NCI-H748 (cell line): Measurements from ENCODE around the gene NXNL2.

ENCODE experiments used
- DNase-seq: peaks from one replicate; lab custom pipeline; 2025; ENCODE audit not compliant: unreplicated experiment; lab: John Stamatoyannopoulos, UW

Gene NXNL2

DNA sequence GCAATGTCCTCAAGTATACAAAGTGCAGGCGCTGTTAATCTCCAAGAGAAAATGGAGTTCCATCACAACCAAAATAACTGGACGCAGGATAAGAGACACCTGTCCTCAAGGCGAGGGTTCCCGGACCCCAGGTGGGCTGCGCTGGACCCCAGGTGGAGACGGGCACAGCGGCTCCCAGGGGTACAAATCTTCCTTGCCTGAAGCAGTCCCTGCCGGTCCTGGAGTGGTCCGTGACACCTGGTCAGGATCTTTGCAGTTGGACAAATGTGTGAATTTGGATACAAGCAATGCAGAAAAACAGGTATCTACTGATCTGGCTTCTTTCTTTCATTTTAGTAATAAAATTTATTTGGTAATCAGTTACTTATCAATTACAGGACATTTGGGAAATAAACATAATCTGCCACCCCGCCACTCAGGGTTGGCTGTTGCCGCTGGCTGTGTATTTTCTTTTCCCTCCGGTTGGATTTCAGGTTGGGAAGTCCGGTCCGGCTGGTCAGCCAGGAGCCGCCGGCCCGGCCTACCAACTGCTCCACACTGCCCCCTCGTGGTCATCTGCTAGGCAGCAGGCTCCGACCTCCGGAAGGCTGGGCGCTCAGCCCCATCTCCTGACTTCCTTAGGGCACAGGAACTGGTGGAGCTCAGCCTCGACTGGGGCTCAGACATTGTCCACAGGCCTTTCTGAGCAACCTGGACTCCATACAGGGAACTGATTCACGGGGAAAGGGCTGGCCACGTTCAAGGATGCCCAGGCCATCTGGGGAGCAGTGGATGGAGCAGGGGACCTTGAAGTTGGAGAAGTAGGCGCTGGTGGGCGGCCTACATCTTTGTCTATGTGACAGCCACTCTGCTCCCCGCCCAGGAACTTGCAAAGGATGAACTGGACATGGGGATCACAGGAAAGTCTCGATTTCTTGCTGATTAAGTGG lies 43.4 kb downstream of the NXNL2 start:
- peak; percentile 62 for DNase-seq

DNA sequence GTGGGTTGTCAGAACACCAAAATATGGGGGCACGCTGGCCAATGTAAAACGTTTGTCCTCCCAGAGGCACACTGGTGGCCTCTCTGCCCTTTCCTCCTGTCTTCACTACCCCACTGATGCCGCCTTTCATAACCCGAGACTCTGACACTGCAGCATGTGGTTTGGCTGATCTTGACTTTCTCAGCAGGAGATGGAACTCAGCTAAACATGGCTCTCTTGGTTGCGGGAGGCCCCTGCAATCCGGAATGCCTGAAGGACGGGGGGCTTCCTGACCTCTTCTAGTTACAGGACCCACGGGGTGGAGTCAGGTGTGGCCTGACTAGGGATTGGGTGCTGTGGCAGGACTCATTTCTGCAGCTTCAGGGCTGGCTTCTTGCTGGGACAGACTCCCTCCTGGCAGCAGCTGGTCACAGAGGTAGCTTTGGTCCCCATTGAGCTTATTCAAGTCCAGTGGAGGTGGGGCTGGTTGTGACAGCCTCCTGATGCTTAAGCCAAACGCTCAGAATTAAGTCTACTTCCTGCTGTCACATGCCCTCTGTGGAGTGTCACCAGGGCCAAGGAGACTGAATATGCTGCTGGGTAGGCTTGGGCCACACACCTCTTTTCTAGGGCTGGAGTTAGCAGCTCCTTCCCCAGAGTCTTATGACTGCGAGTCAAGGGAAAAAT lies 44.2 kb downstream of the NXNL2 start:
- no peak for DNase-seq

DNA sequence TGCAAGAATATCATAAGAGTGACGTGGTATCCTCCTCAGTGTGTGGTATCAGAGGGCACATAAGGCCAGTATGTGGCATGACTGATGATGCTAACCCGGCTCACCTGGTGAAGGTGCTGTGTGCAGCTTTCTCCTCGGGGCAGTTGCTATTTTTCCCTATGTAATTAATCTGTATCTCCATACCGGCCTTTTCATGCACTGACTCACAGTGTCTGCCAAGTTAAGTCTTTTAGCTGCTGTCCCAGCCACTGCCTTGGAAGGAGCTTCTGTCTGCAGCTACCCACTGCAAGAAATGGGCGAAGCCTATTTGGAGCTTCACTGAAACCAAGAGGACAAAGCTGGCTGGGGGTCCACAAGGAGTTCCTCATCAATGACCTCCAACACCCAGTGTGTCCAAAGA lies 46.0 kb downstream of the NXNL2 start:
- DNase-seq: no peak

DNA sequence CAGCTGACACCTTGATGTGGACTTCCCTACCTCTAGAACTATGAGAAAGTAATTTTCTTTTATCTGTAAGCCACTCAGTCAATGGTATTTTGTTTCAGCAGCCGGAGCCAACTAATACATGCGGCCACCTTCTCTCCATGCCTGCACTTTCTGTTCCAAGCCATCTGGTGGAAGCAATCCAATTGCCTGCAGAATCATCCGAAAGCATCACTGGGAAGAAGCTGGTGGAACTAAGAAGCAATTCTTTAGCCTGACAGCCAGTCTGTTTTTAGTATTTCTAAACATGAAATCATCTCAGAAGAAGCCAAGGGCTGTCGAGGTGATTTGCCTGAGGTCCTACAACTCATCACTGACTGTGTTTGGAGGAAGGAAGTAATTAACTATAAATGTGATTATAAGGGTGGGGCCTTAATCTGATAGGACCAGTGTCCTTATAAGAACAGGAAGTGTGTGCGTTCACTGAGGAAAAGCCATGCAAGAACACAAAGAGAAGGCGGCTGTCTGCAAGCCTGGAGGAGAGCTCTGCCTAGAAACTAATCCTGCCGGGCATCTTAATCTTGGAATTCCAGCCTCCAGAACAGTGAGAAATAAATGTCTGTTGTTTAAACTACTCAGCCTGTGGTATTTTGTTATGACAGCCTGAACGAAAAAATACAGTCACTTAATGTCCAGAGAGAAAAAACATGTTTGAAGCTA lies 49.1 kb downstream of the NXNL2 start:
- DNase-seq: peak; percentile 40

DNA sequence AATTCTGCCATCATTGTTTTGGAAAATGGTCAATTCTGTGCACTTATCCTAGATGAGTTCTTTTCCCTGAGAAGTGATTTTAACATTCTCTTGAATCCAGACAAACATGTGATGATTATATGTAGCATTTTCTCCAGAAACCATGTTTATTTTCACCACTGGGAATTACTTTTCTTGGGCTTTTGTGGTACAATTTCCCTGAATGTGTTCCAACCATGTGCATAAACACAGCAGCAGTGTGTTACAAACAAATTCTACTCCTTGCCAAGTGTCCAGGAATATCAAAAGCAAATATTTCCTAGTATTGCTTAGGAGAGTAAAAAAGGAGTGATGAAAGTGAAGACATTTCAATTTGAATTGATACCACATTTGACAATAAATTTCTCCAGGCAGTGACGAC lies 50.4 kb downstream of the NXNL2 start:
- DNase-seq: no peak

DNA sequence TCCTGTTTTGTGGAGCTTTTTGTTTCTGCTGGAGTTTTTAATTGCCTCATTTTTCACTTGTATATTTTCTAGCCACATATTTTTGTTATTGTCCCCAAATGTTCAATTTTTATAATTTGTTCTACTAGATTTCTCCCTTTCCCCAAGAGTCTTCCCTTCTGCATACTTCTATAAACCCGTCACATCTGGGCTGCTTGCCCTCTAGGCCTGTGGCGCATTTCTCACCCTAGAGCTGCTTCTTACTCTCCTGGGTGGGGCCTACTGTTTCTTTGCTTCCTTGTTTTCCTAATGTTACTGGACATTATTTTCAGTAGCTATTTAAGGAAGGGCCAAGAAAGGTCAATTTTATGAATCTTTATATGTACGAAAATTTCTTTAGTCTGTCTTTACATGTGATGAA lies 51.5 kb downstream of the NXNL2 start:
- no peak for DNase-seq

DNA sequence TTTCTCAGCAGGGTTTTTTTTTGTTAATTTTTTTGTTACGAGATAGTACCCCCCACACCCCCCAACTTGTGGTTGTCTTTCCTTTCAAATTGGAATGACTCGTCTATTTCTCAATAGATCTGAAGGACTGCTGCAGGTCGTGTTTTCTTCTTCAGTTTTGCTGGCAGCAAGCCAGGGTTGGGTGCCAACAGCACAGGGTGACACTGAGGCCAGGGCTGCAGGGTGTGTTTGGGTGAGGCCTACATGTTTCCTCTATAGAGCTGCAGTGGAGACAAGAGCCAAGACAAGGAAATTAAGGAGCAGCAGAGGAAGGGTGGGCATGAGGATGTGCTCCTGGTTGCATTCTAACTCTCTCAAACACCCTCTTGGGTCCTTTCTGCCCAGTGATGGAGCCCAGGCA lies 52.2 kb downstream of the NXNL2 start:
- no peak for DNase-seq

DNA sequence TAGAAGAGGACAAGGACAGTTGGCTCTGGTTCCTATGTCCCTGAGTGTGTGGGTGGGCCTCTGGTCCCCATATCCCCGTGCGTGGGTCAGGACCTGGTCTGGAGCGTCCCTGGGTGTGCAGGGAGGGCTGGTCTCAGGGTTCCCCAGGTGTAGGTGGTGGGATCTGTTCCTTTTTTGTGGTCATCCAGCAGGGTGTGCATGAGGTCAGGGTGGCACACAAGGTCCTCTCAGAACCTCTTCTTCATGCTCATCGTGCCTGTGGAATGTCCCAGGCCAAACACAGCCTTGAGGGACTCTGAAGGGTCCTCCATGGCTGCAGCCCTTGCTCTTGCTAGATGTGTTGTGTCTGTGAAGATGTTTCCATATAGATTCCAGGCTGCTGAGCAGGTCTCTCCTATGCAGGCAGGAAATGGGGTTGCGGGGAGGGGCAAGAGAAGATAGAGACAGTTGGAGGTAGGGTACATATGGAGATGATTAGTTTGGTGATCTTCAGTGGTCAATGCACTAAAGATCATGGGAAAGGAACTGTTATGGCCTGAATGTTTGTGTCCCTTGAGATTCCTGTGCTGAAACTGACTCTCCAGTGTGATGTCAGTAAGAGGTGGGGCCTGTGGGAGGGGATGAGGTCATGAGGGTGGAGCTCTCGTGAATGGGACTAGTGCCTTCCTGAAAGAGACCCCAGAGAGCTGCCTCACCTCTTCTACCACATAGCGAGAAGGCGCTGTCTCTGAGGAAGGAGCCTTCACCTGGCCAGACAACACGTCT lies 53.1 kb downstream of the NXNL2 start:
- no peak for DNase-seq

DNA sequence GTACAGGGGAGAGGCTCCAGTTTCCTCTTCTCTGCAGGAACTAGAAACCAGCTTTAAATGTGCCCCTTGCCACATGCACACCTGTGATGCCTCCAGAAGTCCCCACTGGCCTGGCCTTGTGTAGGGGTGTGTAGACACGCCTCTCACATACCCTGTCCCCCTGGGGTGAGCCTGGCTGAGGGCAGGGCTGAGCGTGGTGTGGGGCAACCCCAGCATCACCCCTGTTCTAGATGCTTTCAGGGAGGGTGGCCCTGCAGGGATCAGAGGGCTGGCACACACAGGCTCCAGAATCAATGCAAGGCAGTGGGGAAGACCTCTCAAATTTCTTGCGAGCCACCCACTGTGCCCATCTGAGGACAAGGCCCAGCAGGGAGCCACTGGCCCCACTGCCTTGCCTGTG lies 54.7 kb downstream of the NXNL2 start:
- no peak for DNase-seq

DNA sequence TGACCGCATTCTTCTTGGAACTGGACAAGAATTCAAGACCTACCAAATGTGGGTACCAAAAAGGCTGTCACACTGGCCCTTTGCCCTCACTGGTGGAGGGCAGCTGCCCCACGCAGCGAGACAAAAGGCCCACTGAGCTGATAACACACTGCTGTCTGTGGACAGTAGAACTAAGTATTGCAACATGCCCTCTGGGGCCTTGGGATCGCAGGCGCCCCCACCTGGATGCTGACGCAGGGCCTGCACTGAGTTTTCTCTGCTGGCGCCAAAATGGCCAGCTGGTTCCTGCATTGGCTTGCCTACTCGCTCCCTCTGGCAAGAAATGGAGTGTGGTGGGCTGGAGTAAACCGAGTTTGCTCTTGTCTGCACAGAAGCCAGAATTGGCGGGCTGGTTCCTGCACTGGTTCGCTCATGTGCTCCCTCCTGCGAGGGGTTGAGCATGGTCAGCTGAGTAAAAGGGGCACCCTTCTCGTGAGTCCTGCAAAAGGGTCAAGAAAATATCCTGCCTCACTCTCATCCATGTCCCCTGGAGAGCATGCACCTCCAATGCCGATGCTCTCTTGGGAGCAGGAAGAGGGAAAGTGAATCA lies 55.7 kb downstream of the NXNL2 start:
- no peak for DNase-seq

DNA sequence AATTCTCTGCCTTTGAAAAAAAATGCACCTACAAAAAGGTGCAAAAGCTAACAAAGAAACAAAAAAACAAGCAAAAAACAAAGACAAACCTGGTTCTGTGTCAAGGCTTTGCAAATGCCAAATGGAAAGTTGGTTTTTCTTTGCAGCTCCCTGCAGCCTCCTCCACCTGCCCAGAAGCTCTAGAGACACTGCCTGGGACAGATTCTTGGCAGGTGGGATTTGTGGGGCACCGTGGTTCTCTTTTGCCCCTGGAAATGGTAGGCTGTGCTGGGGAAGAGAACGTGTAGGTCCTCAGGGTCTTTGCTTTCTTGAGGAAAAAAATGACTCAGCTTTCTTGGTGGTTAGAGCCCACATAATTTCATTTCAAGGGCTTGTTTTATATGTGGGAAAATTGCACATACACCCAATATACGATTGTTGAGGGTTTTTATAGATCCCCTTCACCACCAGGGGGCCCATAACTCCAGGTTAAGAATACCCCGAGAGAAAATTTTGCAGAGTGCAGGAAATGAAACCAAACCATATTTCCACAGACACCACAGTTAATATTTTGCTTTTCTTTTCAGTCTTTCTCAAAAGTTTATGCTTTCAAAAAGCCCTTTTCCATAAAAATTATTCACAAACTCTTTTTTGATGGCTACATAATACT lies 58.7 kb downstream of the NXNL2 start:
- peak; percentile 43 for DNase-seq
